ES-I3 (cell line): ENCODE measurements around the gene IFNAR2.
A peak's percentile ranks its signal among the peaks of the same experiment; 100 is the strongest.

ENCODE experiments used
- H3K36me3 ChIP-seq: 2 replicates; pipeline ENCODE4 v1.6.1; 2013; ENCODE audit warnings: mild to moderate bottlenecking, low read length, control low read depth, moderate library complexity; ENCODE audit not compliant: insufficient read depth
- H3K4me1 ChIP-seq: 2 replicates; pipeline ENCODE4 v1.6.1; 2013; ENCODE audit warnings: mild to moderate bottlenecking, control low read depth, low read length; ENCODE audit not compliant: insufficient read depth
- H3K9ac ChIP-seq: 2 replicates; pipeline ENCODE4 v1.6.1; 2013; ENCODE audit warnings: low read depth, mild to moderate bottlenecking, low read length, moderate library complexity
- H3K9me3 ChIP-seq: 2 replicates; pipeline ENCODE4 v1.6.1; 2013; ENCODE audit warnings: mild to moderate bottlenecking, low read length, moderate library complexity; ENCODE audit not compliant: control insufficient read depth, insufficient read depth

The IFNAR2 gene

DNA sequence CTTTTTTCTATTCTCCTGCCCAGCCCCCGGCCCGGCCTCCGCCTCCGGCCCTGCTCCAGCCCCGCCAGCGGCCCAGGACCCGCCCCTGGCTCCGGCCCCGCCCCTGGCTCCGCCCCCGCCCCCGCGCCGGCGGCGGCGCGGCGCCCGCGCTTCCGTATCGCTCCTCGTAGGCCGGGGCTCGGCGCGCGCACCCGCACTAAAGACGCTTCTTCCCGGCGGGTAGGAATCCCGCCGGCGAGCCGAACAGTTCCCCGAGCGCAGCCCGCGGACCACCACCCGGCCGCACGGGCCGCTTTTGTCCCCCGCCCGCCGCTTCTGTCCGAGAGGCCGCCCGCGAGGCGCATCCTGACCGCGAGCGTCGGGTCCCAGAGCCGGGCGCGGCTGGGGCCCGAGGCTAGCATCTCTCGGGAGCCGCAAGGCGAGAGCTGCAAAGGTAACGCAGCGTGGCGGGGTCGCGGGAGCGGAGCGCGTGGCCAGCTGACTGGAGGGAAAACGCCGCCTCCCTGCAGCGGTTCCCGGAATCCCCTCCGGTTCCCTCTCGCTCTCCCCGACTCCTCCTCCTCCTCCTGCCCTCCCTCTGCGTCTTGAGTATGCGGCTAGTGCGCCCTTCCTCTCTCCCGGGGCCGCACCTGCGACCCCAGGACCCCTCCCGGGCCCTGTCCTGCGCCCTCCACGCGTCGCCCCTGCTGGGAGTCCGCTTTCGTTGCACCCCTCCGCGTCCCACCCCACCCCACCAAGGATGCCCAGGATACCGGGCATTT lies at the start of gene IFNAR2:
IFNAR2 (plus strand) TSS at position 155 of the 761 bp plus-strand sequence. CDS start 11,985 bp downstream, outside the sequence.
- no peaks in the 10 kb centered on the region for H3K36me3 ChIP-seq
- H3K4me1 ChIP-seq, result peaks cover 12% of the 10 kb centered on the region; the same call in 1 of the 2 replicates
- H3K9me3 ChIP-seq, result no peaks in the 10 kb centered on the region; the same call in 1 of the 2 replicates
- peak within 1 kb of the TSS; percentile 94 for H3K9ac ChIP-seq

- H3K9me3 ChIP-seq, result no peaks in the 10 kb centered on the region; the same call in 1 of the 2 replicates
- no peaks in the 10 kb centered on the region for H3K4me1 ChIP-seq
- no peaks in the 10 kb centered on the region for H3K36me3 ChIP-seq
- H3K9ac ChIP-seq, result no peak overlapping the region
Observed at GRCh38 chr21:33185852-33186251, 43.9 kb upstream of the IFNAR2 start.

DNA sequence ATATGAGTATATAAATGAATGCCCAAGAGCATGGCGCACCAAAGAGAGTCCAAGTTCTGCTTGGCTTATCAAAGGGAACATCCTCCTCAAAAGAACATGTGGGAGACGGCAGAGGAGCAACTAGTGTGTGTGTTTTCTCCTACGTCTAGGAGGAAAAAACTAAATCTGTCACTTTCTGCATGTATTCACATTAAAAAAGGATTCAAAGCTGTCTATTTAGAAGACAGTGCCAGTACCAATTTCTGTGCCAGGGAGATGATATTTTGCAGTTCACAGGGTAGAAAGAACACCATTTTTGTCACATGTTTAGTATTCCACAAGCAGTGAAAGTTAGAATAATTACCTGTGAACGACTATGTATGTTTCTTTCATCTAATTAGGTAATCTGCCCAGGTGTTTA lies 42.5 kb upstream of the IFNAR2 start:
- Histone ChIP-seq H3K4me1 (no peaks in the 10 kb centered on the region), H3K9ac (no peak overlapping the region), H3K9me3 (no peaks in the 10 kb centered on the region; the same call in 1 of the 2 replicates), H3K36me3 (no peaks in the 10 kb centered on the region)

- Histone ChIP-seq H3K9me3 (no peaks in the 10 kb centered on the region; the same call in 1 of the 2 replicates), H3K9ac (no peak overlapping the region), H3K4me1 (no peaks in the 10 kb centered on the region), H3K36me3 (no peaks in the 10 kb centered on the region)
Observed at GRCh38 chr21:33189237-33189636, 40.5 kb upstream of the IFNAR2 start.

- H3K9ac ChIP-seq, result no peak overlapping the region
- no peaks in the 10 kb centered on the region for H3K36me3 ChIP-seq
- H3K9me3 ChIP-seq, result no peaks in the 10 kb centered on the region; the same call in 1 of the 2 replicates
- no peaks in the 10 kb centered on the region for H3K4me1 ChIP-seq
Observed at GRCh38 chr21:33189824-33190223, 39.9 kb upstream of the IFNAR2 start.

DNA sequence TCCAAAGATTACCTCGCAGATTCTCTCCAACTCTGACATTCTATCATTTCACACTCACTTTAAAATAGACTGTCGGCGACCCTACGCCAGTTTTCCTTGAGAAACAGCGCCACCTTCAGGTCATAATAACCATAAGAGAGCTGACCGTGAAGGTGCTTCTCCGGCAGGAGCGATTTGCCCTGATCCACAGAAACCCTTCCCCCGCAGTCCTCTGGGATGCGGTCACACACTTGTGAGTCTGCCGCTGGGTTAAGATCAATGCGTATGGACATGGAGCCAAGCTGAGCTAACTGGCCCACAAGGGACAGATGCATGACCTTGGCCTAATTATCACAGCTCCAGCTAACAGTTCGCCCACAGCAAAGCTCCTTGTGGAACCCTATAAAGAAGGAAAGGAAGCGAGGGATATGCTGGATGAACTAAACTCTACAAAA lies 32.8 kb upstream of the IFNAR2 start:
- no peaks in the 10 kb centered on the region for H3K9me3 ChIP-seq
- peaks cover 5% of the 10 kb centered on the region for H3K4me1 ChIP-seq
- no peaks in the 10 kb centered on the region for H3K36me3 ChIP-seq
- no peak overlapping the region for H3K9ac ChIP-seq

DNA sequence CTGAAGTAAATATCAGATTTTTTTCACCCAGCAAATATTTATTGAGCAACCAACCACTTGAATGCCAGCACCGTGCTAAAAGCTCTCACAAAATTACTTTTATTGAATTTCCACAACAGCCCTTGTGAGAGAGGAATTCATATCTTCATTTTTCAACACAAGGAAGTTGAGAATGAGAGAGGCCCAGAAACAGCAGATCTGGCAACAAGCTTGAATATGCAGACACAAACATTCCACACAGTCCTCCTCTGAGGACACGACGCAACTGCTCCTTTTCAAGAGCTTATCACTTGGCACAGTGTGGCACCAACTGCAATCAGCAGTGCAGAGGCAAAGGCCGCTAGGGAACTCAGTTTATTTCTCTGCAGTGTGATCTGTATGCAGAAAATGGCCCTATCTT lies 32.2 kb upstream of the IFNAR2 start:
- no peaks in the 10 kb centered on the region for H3K36me3 ChIP-seq
- no peaks in the 10 kb centered on the region for H3K9me3 ChIP-seq
- H3K9ac ChIP-seq, result no peak overlapping the region
- H3K4me1 ChIP-seq, result peaks cover 5% of the 10 kb centered on the region

DNA sequence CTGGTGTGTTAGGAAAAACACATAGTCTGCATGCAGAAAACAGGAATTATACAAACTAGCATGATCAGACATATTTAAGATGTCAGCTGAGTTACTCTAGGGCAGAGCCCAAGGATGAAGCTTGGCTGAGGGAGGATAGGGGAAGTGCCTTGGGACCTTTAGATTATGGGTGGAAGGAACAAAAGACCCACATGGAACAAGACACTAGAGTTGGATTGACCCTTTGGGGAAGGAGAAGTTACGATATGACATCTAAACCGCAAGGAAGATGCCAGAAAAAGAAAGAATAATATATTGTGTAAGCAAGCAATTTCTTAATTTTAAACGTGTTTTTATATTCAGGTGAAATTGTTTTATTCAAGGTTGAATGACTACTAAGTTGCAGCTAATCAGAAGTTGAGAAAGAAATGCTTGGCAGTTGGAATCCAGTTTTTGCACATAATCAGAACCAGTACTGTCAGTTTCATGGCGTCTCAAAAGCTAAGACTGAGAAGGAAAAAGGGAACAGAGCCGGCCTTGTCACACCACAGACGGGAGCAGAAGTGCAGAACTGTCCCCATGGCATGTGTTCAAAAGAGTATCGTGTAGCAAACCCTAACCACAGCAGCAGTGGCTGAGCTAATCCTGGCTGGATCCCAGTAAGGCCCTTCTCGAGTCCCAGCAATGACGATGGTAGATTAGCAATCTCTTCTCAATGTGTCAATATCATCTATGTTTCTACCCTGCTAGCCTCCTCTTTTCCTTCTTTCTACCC lies 31.2 kb upstream of the IFNAR2 start:
- peaks cover 5% of the 10 kb centered on the region for H3K4me1 ChIP-seq
- H3K36me3 ChIP-seq, result no peaks in the 10 kb centered on the region
- H3K9me3 ChIP-seq, result no peaks in the 10 kb centered on the region
- no peak overlapping the region for H3K9ac ChIP-seq

DNA sequence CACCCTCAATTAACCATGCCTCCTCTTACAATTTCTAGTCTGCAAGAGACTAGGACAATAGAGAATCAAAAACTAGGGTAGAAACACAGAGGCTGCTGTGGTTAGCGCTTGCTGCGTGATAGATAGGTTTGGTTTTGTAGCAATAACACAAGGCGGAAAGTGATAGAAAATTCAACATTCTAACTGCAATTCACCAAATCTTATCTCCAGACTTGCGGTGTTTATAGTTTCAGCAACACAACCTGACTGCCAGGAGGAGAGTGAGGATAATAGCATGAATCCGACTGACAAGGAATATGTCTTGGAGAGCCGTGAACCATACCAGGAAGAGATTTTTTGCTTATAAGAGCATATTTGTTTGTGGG lies 30.7 kb upstream of the IFNAR2 start:
- H3K36me3 ChIP-seq, result no peaks in the 10 kb centered on the region
- H3K9me3 ChIP-seq, result no peaks in the 10 kb centered on the region
- H3K4me1 ChIP-seq, result peaks cover 5% of the 10 kb centered on the region
- no peak overlapping the region for H3K9ac ChIP-seq

GRCh38 chr21:33199516-33200217 lies 30.1 kb upstream of the IFNAR2 start:
- H3K9ac ChIP-seq, result no peak overlapping the region
- peaks cover 5% of the 10 kb centered on the region for H3K4me1 ChIP-seq
- H3K36me3 ChIP-seq, result no peaks in the 10 kb centered on the region
- H3K9me3 ChIP-seq, result no peaks in the 10 kb centered on the region

DNA sequence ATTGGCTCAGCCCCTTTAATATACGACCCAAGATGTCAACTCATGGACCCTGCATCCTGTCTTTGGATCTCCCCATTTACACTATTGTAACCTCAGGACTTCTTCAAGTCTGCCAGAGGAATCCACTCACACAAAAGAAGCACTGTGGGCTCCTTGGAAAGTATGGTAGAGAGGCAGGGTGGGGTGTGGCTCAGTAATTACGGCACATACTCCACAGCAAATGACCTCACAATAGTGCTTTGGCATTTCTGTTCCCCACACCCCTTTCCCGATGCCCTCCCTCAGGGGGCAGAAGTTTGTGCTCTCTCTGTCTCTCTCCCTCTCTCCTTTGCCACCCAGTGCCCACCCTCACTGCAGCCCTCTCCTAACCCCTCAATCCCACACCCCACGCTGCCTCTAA lies 27.8 kb upstream of the IFNAR2 start:
- peaks cover 2% of the 10 kb centered on the region; the same call in 1 of the 2 replicates for H3K4me1 ChIP-seq
- no peak overlapping the region for H3K9ac ChIP-seq
- H3K36me3 ChIP-seq, result no peaks in the 10 kb centered on the region
- H3K9me3 ChIP-seq, result no peaks in the 10 kb centered on the region

- Histone ChIP-seq H3K9me3 (no peaks in the 10 kb centered on the region), H3K9ac (no peak overlapping the region), H3K36me3 (no peaks in the 10 kb centered on the region), H3K4me1 (no peaks in the 10 kb centered on the region)
Observed at GRCh38 chr21:33202464-33203363, 27.0 kb upstream of the IFNAR2 start.

DNA sequence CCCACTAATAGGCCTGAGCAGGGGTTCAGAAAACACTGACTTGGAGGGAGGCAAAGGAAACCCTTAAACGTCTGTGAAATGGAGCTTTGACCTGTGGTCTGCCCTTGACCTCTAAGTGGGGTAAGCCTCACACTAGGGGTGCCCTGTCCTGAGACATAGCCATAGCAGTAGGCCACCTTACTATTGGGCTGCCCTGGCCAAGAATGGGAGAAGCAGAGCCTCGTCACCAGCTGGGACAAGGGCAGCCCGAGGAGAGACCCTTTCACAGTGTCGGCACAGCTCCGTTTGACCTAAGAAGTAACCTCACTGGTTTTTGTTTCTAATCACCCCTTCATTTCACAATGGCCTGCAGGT lies 26.4 kb upstream of the IFNAR2 start:
- no peak overlapping the region for H3K9ac ChIP-seq
- no peaks in the 10 kb centered on the region for H3K4me1 ChIP-seq

GRCh38 chr21:33205476-33205875 lies 24.3 kb upstream of the IFNAR2 start:
- Histone ChIP-seq H3K9ac (no peak overlapping the region), H3K36me3 (no peaks in the 10 kb centered on the region), H3K4me1 (no peaks in the 10 kb centered on the region), H3K9me3 (peaks cover 9% of the 10 kb centered on the region; the same call in 1 of the 2 replicates)

More for the DNA sequence above, 26.4 kb upstream of the IFNAR2 start:
- H3K36me3 ChIP-seq, result no peaks in the 10 kb centered on the region
- peaks cover 3% of the 10 kb centered on the region; the same call in 1 of the 2 replicates for H3K9me3 ChIP-seq
